OCI-LY7 (cell line): ENCODE data around the gene ELAPOR2. TPM values are rescaled to one million over a fixed set of nuclear protein-coding genes. Genes with fewer than 3 reads are reported as not detected.

Experiments
- BruUV-seq: library from RNA; stranded (reverse); fragments of 400-500 nt; replicated peaks from 2 replicates; lab custom pipeline; 2021; lab: Mats Ljungman, UMichigan
- CTCF ChIA-PET: fragments of 300-600 bp; sonication (Branson Sonifier 250); formaldehyde crosslinking; loops from one replicate; lab custom pipeline; 2022; ENCODE audit warnings: antibody characterized with exemption; ENCODE audit not compliant: unreplicated experiment; lab: Charles Lee
- POLR2A ChIA-PET: fragments of 300-600 bp; sonication (Branson Sonifier 250); formaldehyde crosslinking; loops from one replicate; lab custom pipeline; 2022; ENCODE audit warnings: antibody characterized with exemption; lab: Charles Lee
- DNase-seq: peaks from one replicate; pipeline ENCODE4 v3.0.0-alpha.2; 2015; ENCODE audit warnings: low spot score
- H2AFZ ChIP-seq: fragments of 200-600 bp; sonication (generic), shearing (Covaris generic); 2 replicates; pipeline ENCODE4 v1.6.1; 2014; ENCODE audit warnings: mild to moderate bottlenecking, antibody characterized with exemption, low read length, moderate library complexity
- H3K27ac ChIP-seq: fragments of 200-600 bp; sonication (generic); 2 replicates; pipeline ENCODE4 v1.5.1; 2014; ENCODE audit warnings: mixed run types, low read depth, mild to moderate bottlenecking, moderate library complexity, low read length, inconsistent platforms; ENCODE audit not compliant: poor library complexity, severe bottlenecking
- H3K36me3 ChIP-seq: fragments of 200-600 bp; sonication (generic); 2 replicates; pipeline ENCODE4 v1.6.1; 2014; ENCODE audit warnings: mild to moderate bottlenecking, antibody characterized with exemption, low read length, moderate library complexity, mixed read lengths; ENCODE audit not compliant: insufficient read depth
- H3K4me1 ChIP-seq: fragments of 200-600 bp; sonication (generic); 2 replicates; pipeline ENCODE4 v1.5.1; 2014; ENCODE audit warnings: mild to moderate bottlenecking, low read length; ENCODE audit not compliant: insufficient read depth, poor library complexity, severe bottlenecking
- H3K4me2 ChIP-seq: fragments of 200-600 bp; sonication (generic); 2 replicates; pipeline ENCODE4 v1.6.1; 2014; ENCODE audit warnings: mild to moderate bottlenecking, low read length
- H3K4me3 ChIP-seq: fragments of 200-600 bp; sonication (generic); 2 replicates; pipeline ENCODE4 v1.5.1; 2014; ENCODE audit warnings: mild to moderate bottlenecking, low read depth, low read length; ENCODE audit not compliant: poor library complexity, severe bottlenecking
- H3K79me2 ChIP-seq: fragments of 200-600 bp; sonication (generic); 2 replicates; pipeline ENCODE4 v1.6.1; 2016; ENCODE audit warnings: low read depth, mild to moderate bottlenecking, low read length, moderate library complexity, mixed read lengths; ENCODE audit not compliant: insufficient read depth
- H3K9me2 ChIP-seq: fragments of 200-600 bp; sonication (generic); 2 replicates; pipeline ENCODE4 v1.6.1; 2016; ENCODE audit warnings: mild to moderate bottlenecking, low read length, mixed read lengths; ENCODE audit not compliant: insufficient read depth
- H3K9me3 ChIP-seq: fragments of 200-600 bp; sonication (generic); 2 replicates; pipeline ENCODE4 v1.6.1; 2014; ENCODE audit warnings: mild to moderate bottlenecking, mixed run types, low read length, mixed read lengths
- H4K20me1 ChIP-seq: fragments of 200-600 bp; sonication (generic); 2 replicates; pipeline ENCODE4 v1.6.1; 2014; ENCODE audit warnings: mild to moderate bottlenecking, antibody characterized with exemption, low read length, moderate library complexity, mixed read lengths; ENCODE audit not compliant: insufficient read depth
- EZH2phosphoT487 ChIP-seq: fragments of 200-600 bp; sonication (generic); IDR thresholded peaks from 2 replicates; pipeline ENCODE4 v1.6.1; 2018; ENCODE audit warnings: low read depth, borderline replicate concordance, mild to moderate bottlenecking, mixed run types, antibody characterized with exemption, low read length, moderate library complexity, mixed read lengths
- intact Hi-C: fragments of 100-400 bp; cut with micrococcal nuclease; formaldehyde crosslinking; loops from one replicate; pipeline ENCODE4 v1.10.0; 2022; ENCODE audit not compliant: unreplicated experiment
- total RNA-seq, 2 experiments: library from RNA; depleted of rRNA in 1 of 2; stranded (reverse); fragments of >200 nt in 1 of 2; shearing (Covaris generic) in 1 of 2; gene quantifications; 2 replicates each; pipeline ENCODE4 v1.2.3, GENCODE V29; 2014 to 2022
- TF ChIP-seq, protein P1 (sequence below): fragments of 200-600 bp; sonication (generic); conservative IDR thresholded peaks from 2 replicates; pipeline ENCODE4 v1.5.1; 2014; ENCODE audit warnings: mild to moderate bottlenecking, antibody characterized with exemption, low read length, moderate library complexity, mixed read lengths

The ELAPOR2 gene
- total RNA-seq, 2 experiments from 2014 or later, result 4.6 to 8.6 TPM

DNA sequence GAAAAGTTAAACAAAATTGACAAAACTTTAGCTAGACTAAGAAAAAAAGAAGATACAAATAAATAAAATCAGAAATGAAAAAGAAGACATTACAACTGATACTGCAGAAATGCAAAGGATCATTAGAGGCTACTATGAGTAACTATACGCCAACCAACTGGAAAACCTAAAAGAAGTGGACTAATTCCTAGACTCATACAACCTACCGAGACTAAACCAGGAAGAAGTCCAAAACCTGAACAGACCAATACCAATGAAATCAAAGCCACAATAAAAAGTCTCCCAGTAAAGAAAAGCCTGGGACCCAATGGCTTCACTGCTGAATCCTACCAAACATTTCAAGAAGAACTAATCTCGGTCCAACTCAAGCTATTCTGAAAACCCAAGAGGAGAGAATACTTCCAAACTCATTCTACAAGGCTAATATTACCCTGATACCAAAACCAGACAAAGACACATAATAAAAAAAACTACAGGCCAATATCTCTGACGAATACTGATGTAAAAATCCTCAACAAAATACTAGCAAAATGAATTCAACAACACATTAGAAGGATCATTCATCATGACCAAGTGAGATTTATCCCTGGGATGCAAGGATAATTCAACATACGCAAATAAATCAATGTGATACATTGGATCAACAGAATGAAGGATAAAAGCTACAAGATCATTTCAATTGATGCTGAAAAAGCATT is 20.3 kb downstream of the ELAPOR2 start:
- H4K20me1 ChIP-seq, result no peaks in the 10 kb centered on the region
- ChIA-PET POLR2A (interaction anchor here (0.7 kb wide), 1 partner anchor 26 kb away, joined by 3 read pairs; no protein-coding TSS in a partner anchor), CTCF (no interaction called here)
- H3K27ac ChIP-seq, result no peak overlapping the region
- intact Hi-C loops, result no loop called here
- no peaks in the 10 kb centered on the region for H3K36me3 ChIP-seq
- H3K4me1 ChIP-seq, result no peaks in the 10 kb centered on the region
- DNase-seq, result no peak
- H3K4me2 ChIP-seq, result no peak overlapping the region
- no peaks in the 10 kb centered on the region for H3K79me2 ChIP-seq
- no TSS peak for BruUV-seq
- no peaks in the 10 kb centered on the region for H3K9me2 ChIP-seq
- no peak for TF ChIP-seq EZH2phosphoT487
- TF ChIP-seq, protein P1, sequence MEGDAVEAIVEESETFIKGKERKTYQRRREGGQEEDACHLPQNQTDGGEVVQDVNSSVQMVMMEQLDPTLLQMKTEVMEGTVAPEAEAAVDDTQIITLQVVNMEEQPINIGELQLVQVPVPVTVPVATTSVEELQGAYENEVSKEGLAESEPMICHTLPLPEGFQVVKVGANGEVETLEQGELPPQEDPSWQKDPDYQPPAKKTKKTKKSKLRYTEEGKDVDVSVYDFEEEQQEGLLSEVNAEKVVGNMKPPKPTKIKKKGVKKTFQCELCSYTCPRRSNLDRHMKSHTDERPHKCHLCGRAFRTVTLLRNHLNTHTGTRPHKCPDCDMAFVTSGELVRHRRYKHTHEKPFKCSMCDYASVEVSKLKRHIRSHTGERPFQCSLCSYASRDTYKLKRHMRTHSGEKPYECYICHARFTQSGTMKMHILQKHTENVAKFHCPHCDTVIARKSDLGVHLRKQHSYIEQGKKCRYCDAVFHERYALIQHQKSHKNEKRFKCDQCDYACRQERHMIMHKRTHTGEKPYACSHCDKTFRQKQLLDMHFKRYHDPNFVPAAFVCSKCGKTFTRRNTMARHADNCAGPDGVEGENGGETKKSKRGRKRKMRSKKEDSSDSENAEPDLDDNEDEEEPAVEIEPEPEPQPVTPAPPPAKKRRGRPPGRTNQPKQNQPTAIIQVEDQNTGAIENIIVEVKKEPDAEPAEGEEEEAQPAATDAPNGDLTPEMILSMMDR, result no peak
- H3K4me3 ChIP-seq, result no peak overlapping the region
- no peak overlapping the region for H2AFZ ChIP-seq
- no peaks in the 10 kb centered on the region for H3K9me3 ChIP-seq

DNA sequence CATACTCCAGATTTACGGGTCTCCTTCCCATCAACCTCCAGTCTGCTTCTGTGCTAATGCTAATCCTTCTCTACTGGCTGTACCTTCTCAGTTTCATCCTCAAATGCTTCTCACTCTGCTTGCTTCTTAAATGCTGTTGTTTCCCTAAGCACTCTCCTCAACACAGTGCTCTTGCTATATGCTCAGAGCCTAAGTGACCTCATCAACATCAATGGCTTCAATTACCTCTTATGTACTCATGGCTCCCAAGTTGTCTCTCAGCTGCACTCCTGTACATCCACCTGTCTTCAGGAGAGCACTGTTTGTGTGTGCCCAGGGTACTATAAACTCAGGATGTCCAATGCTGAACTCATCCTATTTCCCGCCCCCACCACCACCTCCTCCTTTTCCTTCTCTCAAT is 22.5 kb downstream of the ELAPOR2 start:
- Histone ChIP-seq H4K20me1 (no peaks in the 10 kb centered on the region), H3K27ac (no peak overlapping the region), H3K4me2 (no peak overlapping the region), H3K9me2 (no peaks in the 10 kb centered on the region), H3K79me2 (no peaks in the 10 kb centered on the region), H2AFZ (no peak overlapping the region), H3K9me3 (no peaks in the 10 kb centered on the region), H3K4me1 (no peaks in the 10 kb centered on the region), H3K36me3 (no peaks in the 10 kb centered on the region), H3K4me3 (no peak overlapping the region)
- intact Hi-C loops, result no loop called here
- BruUV-seq, result no TSS peak
- POLR2A ChIA-PET, result no interaction called here
- no peak for TF ChIP-seq EZH2phosphoT487
- TF ChIP-seq, protein P1, result no peak
- CTCF ChIA-PET, result no interaction called here
- DNase-seq, result no peak
